ENCODE measurements around the gene PPP1R12B. TPM values are rescaled to one million over a fixed set of nuclear protein-coding genes. Genes with fewer than 3 reads are reported as not detected.
"Not testable (repeated sequence)": the region's sequence is repeated elsewhere in the genome, so short reads cannot be mapped to it uniquely, and the experiment has no call there.

PPP1R12B gene
- total RNA-seq, 2 experiments from 2014 or later, result 21.9 to 24.2 TPM

DNA sequence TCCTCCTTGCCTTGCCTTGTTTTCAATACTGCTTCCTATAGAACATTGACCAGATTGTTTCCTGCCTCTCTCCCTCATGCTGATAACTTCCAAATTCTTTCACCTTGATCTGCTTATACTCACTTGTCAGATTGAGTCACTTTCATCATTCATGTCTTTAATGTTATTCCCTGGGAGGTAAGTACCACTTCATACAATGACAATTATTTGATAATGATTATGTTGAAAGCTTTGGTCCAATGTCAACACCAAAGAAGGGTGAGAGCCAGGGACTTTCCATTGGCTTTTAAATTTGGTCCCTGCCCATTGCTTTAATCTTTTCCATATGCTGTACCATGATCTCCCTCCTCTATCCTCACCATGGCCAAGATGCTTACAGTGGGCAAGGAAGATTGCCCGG lies 224.4 kb downstream of the PPP1R12B start:
- Mint-ChIP-seq H3K36me3 (ENCODE audit: low read depth) (peaks cover 2% of the 10 kb centered on the region), H3K27ac (no peak overlapping the region), H3K27me3 (ENCODE audit: low read depth) (no peaks in the 10 kb centered on the region), H3K4me1 (ENCODE audit: low read depth) (no peaks in the 10 kb centered on the region), H3K4me3 (no peak overlapping the region), H3K9me3 (ENCODE audit: insufficient read depth) (no peaks in the 10 kb centered on the region)
- no peak for DNase-seq
- ChIA-PET POLR2A (no interaction called here), CTCF (interaction anchor here (1.0 to 5.6 kb wide), 5 partner anchors 8 to 143 kb away, joined by 4 to 30 read pairs (median 5); no protein-coding TSS in a partner anchor)
- ATAC-seq, result no peak

DNA sequence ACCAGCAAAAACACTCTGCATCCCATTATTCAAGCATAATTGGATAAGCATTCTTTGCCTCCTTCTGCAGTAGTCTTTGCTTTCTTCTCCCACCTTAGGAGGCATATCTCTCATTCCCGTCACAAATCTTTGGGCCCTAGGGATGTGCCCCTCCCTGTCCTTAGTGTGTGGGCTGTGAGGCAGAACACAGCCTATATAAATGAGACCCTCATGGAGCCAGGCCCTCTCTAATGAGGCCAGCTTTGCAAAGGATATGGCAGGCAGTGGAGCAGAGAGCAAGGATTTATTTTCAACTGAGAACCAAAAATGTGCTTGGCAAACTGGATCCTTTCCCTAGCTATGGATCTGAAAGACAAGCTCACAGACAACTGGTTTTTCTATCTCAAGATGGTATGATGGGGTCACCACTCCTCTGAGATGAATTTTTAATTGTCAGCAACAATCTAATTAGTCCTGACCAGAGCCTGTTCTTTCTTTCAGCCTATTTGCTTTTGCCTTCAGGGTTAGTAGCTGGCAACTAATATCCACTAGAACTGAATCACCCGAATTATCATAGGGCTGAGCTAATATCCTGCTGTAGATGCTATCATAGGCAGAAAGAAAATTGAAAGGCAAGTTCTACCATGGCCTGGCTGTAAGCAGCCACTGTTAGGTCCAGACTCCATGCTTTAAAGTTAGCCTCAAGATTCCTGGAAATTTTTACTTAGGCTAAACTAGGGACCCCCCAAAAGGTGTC lies 227.6 kb downstream of the PPP1R12B start:
- Mint-ChIP-seq H3K27ac (no peak overlapping the region), H3K36me3 (ENCODE audit: low read depth) (peaks cover 3% of the 10 kb centered on the region), H3K4me1 (ENCODE audit: low read depth) (no peaks in the 10 kb centered on the region), H3K9me3 (ENCODE audit: insufficient read depth) (no peaks in the 10 kb centered on the region), H3K27me3 (ENCODE audit: low read depth) (no peaks in the 10 kb centered on the region), H3K4me3 (no peak overlapping the region)
- DNase-seq (no peak), ATAC-seq (no peak)
- POLR2A ChIA-PET, result no interaction called here
- CTCF ChIA-PET, result interaction anchor here (0.6 to 1.3 kb wide), 4 partner anchors 10 to 232 kb away, joined by 3 to 4 read pairs (median 4); no protein-coding TSS in a partner anchor

DNA sequence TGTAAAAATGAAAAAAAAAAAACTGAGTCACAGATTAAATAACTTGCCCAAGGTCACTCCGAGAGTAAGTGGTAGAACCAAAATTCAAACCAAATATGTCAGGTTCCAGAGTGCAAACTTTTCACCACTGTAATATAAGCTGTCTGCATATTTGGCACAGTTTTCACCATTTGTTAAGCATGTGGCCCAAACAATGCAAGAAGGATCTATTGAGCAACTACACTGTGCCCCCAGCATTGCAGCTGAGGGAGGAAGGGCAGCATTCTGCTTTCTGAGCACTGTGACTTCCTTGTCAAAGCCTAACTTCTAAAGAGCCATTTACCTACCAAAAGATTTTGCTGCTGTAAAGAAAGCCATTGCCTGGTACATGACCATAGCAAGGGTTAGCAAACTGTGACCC lies 228.3 kb downstream of the PPP1R12B start:
- no peaks in the 10 kb centered on the region for H3K9me3 Mint-ChIP-seq (ENCODE audit: insufficient read depth)
- no peak overlapping the region for H3K27ac Mint-ChIP-seq
- DNase-seq (no peak), ATAC-seq (no peak)
- ChIA-PET CTCF (interaction anchor here (0.6 to 1.3 kb wide), 2 partner anchors 15 to 94 kb away, joined by 3 to 4 read pairs; no protein-coding TSS in a partner anchor), POLR2A (no interaction called here)
- H3K36me3 Mint-ChIP-seq (ENCODE audit: low read depth), result peaks cover 3% of the 10 kb centered on the region
- no peak overlapping the region for H3K4me3 Mint-ChIP-seq
- no peaks in the 10 kb centered on the region for H3K27me3 Mint-ChIP-seq (ENCODE audit: low read depth)
- H3K4me1 Mint-ChIP-seq (ENCODE audit: low read depth), result no peaks in the 10 kb centered on the region

DNA sequence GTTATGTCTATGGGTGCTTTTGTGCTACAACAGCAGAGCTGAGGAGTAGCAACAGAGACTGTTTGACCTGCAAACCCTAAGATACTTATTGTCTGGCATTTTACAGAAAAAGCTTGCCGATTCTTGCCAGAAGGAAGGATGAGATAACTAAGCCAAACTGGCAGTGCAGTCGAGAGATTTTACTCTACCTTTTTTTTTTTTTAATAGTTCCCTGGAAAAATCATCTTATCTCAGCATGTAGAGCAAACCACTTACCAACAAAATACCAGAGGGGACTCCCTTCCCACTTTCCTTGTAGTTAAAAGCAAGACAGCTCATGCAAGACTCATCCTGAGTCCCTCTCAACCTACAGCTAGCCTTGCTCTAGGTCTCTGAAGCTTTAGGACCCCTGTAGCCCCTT lies 228.9 kb downstream of the PPP1R12B start:
- DNase-seq, result no peak
- POLR2A ChIA-PET, result no interaction called here
- H3K27ac Mint-ChIP-seq, result no peak overlapping the region
- CTCF ChIA-PET, result interaction anchor here (1.1 to 1.6 kb wide), 4 partner anchors 11 to 115 kb away, joined by 3 to 4 read pairs (median 3); no protein-coding TSS in a partner anchor
- no peak for ATAC-seq
- no peaks in the 10 kb centered on the region for H3K27me3 Mint-ChIP-seq (ENCODE audit: low read depth)
- H3K4me1 Mint-ChIP-seq (ENCODE audit: low read depth), result no peaks in the 10 kb centered on the region
- H3K9me3 Mint-ChIP-seq (ENCODE audit: insufficient read depth), result no peaks in the 10 kb centered on the region
- H3K4me3 Mint-ChIP-seq, result no peak overlapping the region
- peaks cover 3% of the 10 kb centered on the region for H3K36me3 Mint-ChIP-seq (ENCODE audit: low read depth)

DNA sequence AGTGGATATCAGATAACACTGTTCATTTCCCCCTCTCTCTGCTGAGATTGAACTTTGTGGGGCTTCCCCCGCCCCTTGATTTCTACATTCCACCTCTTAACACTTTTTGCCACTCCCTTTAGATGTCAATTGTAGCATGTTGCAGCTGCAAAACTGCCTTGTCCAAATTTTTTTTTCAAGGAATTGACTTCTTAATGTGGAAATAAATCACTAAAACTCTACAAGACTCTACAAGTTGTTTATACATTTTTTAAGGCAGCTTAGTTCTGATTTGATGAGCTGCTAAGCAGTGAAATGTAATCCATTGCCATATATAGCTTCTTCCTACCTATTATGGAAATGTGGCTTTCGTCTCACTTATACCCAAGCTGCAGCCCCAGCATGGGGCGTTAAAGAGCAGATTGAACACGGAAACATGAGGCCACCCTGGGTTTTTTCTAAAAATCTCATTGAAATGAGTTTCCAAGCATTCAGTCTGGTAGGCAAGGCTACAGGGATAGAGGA lies 229.6 kb downstream of the PPP1R12B start:
- Mint-ChIP-seq H3K9me3 (ENCODE audit: insufficient read depth) (no peaks in the 10 kb centered on the region), H3K36me3 (ENCODE audit: low read depth) (peaks cover 3% of the 10 kb centered on the region), H3K4me3 (no peak overlapping the region), H3K27me3 (ENCODE audit: low read depth) (no peaks in the 10 kb centered on the region), H3K4me1 (ENCODE audit: low read depth) (no peaks in the 10 kb centered on the region), H3K27ac (no peak overlapping the region)
- POLR2A ChIA-PET, result no interaction called here
- CTCF ChIA-PET, result interaction anchor here (1.1 to 1.6 kb wide), 3 partner anchors 10 to 116 kb away, joined by 3 to 4 read pairs (median 3); no protein-coding TSS in a partner anchor
- DNase-seq, result no peak
- no peak for ATAC-seq

DNA sequence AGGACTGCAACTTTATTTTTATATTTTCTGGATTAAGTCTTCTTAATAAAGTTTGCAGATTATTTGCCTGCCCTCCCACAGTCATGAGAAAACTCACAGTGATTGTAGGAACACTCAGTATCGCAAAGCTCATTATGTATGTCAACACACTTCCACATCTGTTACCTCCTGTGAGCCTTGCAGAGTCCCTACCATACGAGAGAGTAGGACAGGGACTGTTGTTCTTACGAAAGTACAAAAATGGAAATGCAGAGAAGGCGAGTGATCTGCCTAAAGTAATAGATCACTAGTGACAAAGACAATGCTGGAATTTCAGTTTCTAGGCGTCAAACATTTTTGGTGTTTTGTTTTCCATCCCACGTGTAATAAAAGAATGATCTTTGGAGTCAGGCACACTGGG lies 230.1 kb downstream of the PPP1R12B start:
- Mint-ChIP-seq H3K9me3 (ENCODE audit: insufficient read depth) (no peaks in the 10 kb centered on the region), H3K27me3 (ENCODE audit: low read depth) (no peaks in the 10 kb centered on the region), H3K4me3 (no peak overlapping the region), H3K4me1 (ENCODE audit: low read depth) (no peaks in the 10 kb centered on the region), H3K27ac (no peak overlapping the region), H3K36me3 (ENCODE audit: low read depth) (peaks cover 3% of the 10 kb centered on the region)
- ATAC-seq (no peak), DNase-seq (no peak)
- CTCF ChIA-PET, result interaction anchor here (1.1 to 1.6 kb wide), 3 partner anchors 77 to 116 kb away, joined by 3 to 4 read pairs (median 3); no protein-coding TSS in a partner anchor
- POLR2A ChIA-PET, result no interaction called here

DNA sequence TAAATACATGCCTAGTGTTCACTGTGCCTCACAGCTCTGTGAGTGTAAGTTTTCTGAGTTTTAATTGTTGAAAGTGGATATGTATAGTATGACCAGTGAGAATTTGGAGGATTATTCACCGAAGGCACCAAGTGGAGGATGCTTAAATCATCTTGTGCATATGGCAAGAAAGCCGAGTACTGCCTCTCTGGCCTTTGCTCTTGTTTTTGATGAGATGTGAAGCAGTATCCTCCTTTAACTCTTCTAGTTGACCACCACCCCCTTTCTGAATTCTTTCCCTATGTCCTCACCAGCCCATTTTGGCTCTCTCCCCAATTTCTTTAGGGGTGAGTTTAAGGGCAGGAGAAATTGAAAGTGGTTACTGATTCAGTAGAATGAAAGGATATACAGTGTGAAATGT lies 231.3 kb downstream of the PPP1R12B start:
- H3K4me1 Mint-ChIP-seq (ENCODE audit: low read depth), result no peaks in the 10 kb centered on the region
- H3K36me3 Mint-ChIP-seq (ENCODE audit: low read depth), result peaks cover 3% of the 10 kb centered on the region
- no peak overlapping the region for H3K27ac Mint-ChIP-seq
- DNase-seq (no peak), ATAC-seq (no peak)
- no peak overlapping the region for H3K4me3 Mint-ChIP-seq
- ChIA-PET POLR2A (no interaction called here), CTCF (interaction anchor here (0.6 to 1.5 kb wide), 2 partner anchors 111 to 116 kb away, joined by 3 read pairs; no protein-coding TSS in a partner anchor)
- H3K27me3 Mint-ChIP-seq (ENCODE audit: low read depth), result no peaks in the 10 kb centered on the region
- no peaks in the 10 kb centered on the region for H3K9me3 Mint-ChIP-seq (ENCODE audit: insufficient read depth)

DNA sequence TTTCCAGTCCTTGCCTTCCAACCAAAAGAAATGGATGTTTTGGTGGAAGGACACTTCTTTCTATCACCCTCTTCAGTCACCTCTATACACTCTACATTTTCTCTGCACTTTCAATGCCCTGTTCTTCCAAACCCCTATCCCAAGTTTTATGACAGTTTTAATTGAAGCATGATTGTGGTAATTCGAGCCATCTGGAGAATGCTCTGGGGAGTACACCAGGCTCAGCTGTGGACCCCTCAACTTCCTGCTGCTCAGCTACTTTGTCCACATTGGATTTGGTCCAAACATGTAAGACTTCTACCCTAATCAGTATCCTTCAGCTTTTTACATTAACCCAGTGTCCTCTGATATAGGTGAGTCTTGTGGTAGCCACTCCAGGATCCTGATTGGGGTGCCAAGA lies 232.1 kb downstream of the PPP1R12B start:
- ATAC-seq (no peak), DNase-seq (no peak)
- Mint-ChIP-seq H3K4me1 (ENCODE audit: low read depth) (no peaks in the 10 kb centered on the region), H3K9me3 (ENCODE audit: insufficient read depth) (no peaks in the 10 kb centered on the region), H3K4me3 (no peak overlapping the region), H3K36me3 (ENCODE audit: low read depth) (peaks cover 3% of the 10 kb centered on the region), H3K27ac (no peak overlapping the region), H3K27me3 (ENCODE audit: low read depth) (no peaks in the 10 kb centered on the region)
- CTCF ChIA-PET, result interaction anchor here (1.0 kb wide), 1 partner anchor 8 kb away, joined by 4 read pairs; no protein-coding TSS in a partner anchor
- POLR2A ChIA-PET, result no interaction called here

DNA sequence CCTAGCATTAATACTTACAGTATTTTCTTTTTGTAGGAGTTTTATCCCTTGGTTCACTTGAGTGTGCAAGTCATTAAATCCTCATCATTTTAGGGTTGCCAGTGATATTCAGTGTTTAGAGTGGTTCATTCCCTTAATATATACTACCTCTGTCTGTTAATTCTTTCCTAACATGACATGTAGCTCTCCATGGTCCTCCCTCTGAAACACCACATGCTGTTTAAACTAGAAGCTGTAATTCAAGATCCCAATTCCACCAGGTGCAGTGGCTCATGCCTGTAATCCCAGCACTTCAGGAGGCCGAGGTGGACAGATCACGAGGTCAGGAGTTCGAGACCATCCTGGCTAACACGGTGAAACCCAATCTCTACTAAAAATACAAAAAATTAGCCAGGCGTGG lies 233.9 kb downstream of the PPP1R12B start:
- CTCF ChIA-PET; H3K27ac Mint-ChIP-seq; H3K4me1 Mint-ChIP-seq (ENCODE audit: low read depth); POLR2A ChIA-PET; DNase-seq; H3K9me3 Mint-ChIP-seq (ENCODE audit: insufficient read depth); H3K27me3 Mint-ChIP-seq (ENCODE audit: low read depth); H3K4me3 Mint-ChIP-seq; H3K36me3 Mint-ChIP-seq (ENCODE audit: low read depth); ATAC-seq: not testable (repeated sequence)

DNA sequence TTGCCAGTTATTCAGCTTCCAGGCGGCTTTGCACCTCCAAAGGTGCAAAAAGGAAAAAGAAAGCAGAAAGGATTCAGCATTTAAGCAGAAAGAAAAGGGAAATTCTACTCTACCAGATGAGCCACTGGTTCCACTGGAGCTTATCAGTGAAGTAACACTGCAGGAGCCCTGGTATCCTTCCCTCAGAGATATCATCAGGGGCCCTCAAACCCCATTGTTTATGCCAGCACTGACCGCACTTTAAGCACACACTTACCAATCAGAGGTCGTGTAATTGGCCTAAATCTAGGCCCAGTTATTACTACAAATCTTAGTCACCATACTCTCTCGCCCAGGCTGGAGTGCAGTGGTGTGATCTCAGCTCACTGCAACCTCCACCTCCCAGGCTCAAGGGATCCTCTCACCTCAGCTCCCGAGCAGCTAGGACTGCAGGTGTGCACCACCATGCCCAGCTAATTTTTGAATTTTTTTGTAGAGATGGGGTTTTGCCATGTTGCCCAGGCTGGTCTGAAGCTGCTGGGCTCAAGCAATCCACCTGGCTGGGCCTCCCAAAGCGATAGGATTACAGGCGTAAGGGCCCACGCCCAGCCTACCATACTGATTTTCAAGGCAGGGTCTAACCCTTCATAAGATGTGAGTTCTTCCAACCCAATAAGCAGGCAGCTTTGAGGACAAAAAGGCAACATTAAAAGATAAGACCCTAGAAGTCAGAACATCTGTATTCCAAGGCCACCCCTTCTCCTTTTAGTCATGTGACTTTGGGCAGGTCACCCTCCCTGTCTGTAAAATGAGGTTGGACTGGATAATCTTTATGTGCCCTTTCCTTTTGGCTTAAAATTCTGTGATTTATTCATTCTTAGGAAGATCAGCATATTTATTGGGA lies 236.4 kb downstream of the PPP1R12B start:
- Mint-ChIP-seq H3K27ac (no peak overlapping the region), H3K36me3 (ENCODE audit: low read depth) (peaks cover 3% of the 10 kb centered on the region), H3K4me3 (no peak overlapping the region), H3K9me3 (ENCODE audit: insufficient read depth) (no peaks in the 10 kb centered on the region), H3K4me1 (ENCODE audit: low read depth) (peaks cover 15% of the 10 kb centered on the region), H3K27me3 (ENCODE audit: low read depth) (no peaks in the 10 kb centered on the region)
- ATAC-seq, result no peak
- no peak for DNase-seq
- ChIA-PET POLR2A (no interaction called here), CTCF (interaction anchor here (1.1 to 1.7 kb wide), 3 partner anchors 13 to 31 kb away, joined by 3 to 7 read pairs (median 5); no protein-coding TSS in a partner anchor)

DNA sequence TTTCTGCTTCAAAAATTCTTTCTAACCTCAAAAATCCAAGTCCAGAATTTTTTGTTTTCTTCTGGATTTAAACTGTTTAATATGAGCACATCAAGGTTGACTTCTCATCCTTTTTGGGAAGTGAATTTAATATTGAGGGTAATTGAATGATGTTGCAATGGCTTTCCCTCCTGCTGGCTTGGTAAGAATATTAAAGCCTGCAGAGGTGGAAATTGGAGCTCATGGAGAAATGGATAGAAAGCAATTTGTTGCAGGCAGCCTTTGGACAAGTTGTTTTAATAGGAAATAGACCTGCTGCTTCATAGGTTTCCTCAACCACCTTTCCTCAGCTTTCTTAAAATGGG lies 237.1 kb downstream of the PPP1R12B start:
- Mint-ChIP-seq H3K4me1 (ENCODE audit: low read depth) (peaks cover 15% of the 10 kb centered on the region), H3K36me3 (ENCODE audit: low read depth) (peaks cover 2% of the 10 kb centered on the region), H3K4me3 (no peak overlapping the region), H3K27ac (no peak overlapping the region), H3K9me3 (ENCODE audit: insufficient read depth) (no peaks in the 10 kb centered on the region), H3K27me3 (ENCODE audit: low read depth) (no peaks in the 10 kb centered on the region)
- DNase-seq (no peak), ATAC-seq (no peak)
- ChIA-PET POLR2A (no interaction called here), CTCF (interaction anchor here (1.1 to 1.7 kb wide), 2 partner anchors 14 to 31 kb away, joined by 3 to 7 read pairs; no protein-coding TSS in a partner anchor)

All from activated CD8-positive, alpha-beta T cell treated with anti-CD3 and anti-CD28 coated beads, Interleukin-2, amount 10 ng/mL, durations not matched to agents 7 days and 5 days (primary cell).